ENCODE data around the gene BPGM.

Gene BPGM

DNA sequence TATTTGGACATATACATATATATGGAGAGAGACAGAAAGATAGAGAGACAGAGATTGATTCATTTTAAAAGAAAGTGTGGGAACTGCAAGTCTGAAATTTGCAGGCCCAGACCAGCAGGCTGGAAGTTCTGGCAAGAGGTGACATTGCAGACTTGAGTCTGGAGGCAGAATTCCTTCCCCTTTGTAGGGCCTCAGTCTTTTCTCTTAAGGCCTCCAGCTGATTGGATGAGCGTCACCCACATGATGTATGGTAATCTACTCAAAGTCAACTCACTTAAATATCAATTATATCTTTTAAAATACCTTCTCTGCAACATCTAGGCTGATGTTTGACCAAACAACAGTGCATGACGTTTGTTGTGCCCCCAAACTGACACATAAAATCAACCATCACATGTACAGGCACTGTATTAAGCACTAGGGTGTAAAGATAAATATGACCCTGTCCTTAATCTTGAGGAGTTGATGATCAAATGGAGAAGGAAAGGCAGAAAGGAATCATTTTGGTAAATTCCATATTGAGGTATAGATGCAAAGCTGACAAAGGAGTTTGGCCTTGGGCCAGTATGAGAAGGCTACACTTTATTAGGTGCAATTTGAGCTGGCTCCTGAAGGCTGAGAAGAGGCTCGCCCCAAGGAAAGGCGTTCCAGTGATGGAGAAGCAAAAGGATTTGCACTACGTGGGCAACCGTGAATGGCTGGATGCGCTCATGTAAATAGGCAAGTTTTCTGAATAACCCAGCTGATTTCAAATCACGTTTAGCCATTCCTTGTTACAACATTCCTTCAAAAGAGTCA lies 52.6 kb downstream of the BPGM start:
- no peak for DNase-seq

DNA sequence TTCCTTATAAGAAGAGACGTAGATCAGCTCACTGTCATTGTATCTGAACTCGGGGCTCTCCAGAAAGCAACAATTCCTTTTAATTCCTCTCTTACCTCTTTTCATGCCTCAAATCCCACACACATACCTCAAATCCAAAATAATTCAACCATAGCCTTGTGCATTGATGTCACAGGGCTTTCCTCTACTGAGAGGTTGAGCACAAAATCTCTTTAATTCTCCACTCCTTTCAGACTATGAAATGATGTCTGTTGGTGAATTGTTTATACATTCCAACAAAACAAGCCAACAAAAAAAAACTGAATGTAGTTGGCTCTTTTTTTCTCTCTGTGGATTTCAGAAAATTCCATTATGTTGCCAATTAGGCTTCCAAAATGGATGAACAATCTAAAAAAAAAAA lies 53.2 kb downstream of the BPGM start:
- DNase-seq: no peak

DNA sequence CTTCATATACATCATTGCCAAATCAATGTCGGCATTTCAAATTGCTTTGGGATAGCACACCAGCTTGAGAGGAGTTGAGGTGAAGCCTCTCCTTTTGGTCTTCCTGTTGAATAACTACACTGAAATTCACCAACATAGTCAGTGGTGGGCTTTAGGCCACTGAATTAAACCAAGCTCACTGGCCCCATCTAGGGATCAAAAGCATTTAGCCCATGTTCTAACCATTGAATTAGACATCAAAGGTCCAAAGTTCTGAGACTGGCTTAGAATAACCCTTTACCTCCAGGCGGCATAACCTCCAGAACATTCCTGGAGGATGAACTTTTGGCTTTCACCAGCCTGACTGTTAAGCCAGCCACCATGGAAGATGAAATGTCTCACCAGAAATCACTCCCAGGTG lies 54.6 kb downstream of the BPGM start:
- DNase-seq: no peak

DNA sequence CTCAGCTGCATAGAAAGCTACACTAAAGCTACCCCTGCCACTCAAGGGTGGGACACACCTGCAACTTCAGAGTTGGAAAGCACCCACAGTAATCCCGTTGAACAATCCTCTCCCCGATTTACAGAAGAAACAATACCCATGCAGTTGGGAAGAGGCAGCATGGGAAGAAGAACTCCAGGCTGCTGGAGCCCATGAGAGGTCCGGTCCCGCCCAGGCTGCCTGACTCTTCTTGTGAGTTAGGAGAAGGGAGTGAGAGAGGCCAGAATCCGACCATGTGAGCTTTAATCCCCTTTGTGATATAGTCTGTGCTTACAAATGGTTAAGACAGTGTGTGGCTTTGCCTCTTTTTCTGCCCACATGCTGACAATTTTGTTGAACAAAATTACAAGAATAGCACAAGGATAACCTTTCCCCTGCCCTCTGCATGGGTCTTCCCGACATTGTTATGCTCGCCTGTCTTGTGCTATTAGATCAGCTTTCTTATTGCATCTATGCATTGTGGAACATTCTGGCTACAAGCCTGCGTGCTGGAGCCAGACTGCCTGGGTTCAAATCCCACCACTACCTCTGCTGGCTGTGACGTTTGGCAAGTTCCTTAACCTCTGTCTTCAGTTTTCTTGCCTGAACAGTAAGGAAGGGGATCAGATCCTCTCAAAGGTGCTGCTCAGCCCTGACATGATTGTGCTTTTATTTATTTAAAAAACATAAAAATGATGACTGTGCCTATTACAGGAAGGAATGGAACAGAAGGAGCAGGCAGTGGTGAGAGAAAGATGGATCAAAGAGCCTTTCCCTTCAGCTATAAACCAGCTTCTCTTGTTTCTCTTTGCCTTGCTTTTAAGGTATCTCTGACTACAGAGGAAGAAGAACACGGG lies 56.0 kb downstream of the BPGM start:
- DNase-seq: no peak

DNA sequence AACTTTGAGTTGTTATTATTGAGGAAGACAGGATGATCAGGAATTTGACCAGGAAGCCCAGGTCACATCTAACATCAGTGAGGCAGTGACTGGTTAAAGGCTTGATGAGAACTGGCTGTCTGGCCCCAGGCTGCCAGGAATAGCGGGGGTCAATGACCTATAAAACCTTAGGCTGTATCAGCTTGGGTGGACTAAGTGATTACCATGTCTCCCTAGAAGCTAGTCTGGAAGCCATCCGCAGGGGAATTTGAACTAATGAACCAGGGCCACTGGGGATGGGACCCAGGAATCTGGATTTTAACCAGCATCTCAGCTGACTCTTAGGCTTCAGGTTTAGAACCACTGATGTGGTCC lies 56.6 kb downstream of the BPGM start:
- peak; percentile 77 for DNase-seq

DNA sequence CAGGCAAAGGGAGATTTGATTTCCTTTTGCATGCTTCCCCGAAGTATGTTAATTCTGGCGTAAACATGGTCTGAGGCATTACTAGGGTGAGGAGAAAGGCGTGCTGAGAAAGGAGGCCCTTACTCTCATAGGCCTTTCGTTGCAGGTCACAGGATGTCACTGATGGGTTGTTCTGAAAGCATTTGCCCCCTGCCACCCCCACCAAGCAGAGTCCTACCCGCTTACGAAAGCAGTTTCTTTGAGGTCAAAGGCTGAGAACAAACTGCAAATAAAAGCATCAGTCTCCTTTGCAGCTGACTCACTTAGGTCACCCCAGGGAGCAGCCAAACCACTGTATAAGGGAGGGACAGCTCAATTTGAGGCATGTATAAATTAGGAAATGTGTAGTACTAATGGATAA lies 57.1 kb downstream of the BPGM start:
- DNase-seq: no peak

DNA sequence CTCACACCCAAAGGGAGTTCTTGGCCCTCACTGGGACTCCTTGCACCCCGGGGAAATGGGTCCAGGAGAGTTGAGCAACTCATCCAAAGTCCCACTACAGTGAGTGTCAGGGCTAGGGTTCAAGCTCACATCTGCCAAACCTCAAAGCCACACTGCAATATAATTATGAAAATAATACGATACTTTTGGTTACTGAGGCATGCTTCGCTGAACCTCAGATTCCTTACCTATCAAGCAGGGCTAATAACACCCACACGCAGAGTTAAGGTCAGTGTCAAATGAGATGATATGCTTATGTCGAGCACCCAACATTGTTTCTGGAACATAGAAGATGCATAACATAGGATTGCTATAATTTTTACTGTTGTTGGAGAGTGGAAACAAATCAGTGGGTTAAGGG lies 58.2 kb downstream of the BPGM start:
- no peak for DNase-seq

DNA sequence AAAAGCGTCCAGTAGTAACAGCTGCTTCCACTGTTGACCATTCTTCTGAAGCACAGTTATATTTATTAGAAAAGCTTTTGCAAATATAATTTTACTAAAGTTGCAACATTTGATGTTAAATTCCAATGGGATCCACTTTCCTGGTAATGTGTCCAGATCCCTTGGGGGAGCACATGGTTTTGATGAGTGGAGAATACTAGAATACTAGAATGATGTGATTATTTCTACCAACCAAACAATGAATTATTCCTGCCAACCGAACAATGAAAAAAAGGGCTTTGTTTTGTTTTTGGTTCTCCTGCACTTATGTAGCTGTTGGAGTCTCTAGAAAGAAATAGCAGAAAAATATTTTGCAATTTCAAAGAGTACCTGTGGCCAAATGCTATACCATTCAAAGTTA lies 59.1 kb downstream of the BPGM start:
- no peak for DNase-seq

DNA sequence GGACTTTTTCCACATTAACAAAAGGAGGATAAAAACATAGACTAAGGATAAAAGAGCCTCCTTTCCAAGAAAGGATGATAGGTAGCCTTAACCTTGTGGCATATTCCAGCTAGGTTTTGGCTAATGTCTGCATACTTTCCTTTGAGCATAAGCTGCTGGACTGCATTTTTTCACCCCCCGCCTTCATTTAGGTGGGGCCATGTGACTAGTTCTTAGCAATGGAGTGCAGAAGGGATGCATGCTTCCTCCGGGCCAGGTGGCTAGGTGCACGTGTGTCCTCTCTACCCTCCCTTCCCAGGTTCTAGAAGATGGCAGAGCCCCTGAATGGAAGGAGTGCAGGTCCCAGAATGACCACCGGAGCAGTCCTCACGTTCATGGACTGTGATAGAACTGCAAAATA lies 59.8 kb downstream of the BPGM start:
- DNase-seq: peak; percentile 73

DNA sequence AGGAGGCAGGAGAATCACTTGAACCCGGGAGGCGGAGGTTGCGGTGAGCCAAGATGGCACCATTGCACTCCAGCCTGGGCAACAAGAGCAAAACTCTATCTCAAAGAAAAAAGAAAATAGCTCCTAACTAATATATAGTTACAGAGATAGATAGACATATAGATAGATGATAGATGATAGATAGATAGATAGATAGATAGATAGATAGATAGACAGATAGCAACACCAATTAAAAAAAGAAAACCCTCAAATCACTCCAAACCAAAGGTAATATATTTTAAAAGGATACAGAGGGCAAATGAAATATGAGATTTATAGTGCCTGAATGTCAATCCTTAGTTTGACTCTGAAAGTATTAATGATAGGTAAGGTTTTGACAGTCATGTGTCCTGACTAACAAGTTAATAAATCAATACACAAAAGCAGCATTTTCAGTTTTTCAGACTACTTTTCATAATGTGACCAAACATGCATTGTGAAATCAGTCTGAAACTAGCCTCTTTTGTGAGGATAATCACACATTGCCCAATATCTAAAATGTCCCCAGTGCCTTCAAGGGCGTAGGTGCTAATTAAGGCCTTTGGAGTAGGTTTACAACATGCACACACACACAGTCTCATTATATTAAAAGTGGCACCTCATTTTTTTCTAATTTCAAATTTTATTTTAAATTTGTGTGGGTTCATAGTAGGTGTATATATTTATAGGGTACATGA lies 61.2 kb downstream of the BPGM start:
- no peak for DNase-seq

DNA sequence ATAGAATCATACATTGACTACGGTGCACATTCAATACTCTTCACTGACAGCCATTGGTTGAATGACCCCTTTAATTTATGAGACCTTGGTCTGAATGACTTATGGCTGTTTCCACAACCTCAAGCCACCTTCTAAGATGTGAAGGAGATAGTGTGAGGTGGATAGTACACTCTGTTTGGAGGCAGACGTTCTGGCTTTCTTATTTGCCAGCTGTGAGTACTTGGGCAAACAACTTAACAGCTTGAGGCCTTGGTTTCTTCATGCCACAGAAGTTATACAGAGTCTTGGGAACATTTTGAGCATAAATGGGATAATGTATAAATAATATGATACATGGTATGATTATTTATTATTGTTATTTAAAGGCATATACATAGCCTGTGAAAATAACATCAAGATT lies 62.0 kb downstream of the BPGM start:
- DNase-seq: no peak

DNA sequence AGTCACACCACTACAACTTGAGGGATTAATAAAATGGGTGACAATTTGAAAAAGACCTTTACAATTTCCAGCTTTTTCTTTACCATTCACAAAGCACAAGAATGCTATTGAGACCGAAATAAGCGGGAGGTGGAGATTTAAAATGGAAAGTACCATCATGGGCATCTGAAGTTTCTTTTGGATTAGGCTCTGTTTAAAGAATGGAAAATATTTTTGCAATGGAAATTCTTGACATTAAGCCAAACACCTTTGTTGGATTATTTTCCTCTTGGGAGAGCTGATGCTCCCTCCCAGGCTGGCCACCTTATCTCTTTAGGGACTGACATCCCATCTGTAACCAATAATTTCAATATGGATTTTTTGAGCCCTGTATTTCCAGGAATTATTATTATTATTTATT lies 62.5 kb downstream of the BPGM start:
- no peak for DNase-seq

DNA sequence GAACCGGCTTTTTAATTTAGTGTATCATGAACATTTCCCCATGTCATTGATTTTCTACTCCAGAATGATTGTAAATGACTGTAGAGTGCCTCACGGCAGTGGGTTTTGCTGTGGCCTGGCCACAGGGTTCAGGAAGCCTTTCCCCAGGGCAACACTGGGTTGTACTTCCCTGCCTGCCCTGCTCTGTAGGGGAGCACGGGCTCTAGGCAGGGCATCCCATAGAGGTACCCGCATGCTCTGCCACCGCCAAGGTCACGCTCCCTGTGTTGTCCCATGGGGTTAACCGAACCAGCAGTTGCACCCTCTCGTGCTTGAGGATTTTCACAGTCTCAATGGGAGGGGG lies 63.8 kb downstream of the BPGM start:
- DNase-seq: no peak

DNA sequence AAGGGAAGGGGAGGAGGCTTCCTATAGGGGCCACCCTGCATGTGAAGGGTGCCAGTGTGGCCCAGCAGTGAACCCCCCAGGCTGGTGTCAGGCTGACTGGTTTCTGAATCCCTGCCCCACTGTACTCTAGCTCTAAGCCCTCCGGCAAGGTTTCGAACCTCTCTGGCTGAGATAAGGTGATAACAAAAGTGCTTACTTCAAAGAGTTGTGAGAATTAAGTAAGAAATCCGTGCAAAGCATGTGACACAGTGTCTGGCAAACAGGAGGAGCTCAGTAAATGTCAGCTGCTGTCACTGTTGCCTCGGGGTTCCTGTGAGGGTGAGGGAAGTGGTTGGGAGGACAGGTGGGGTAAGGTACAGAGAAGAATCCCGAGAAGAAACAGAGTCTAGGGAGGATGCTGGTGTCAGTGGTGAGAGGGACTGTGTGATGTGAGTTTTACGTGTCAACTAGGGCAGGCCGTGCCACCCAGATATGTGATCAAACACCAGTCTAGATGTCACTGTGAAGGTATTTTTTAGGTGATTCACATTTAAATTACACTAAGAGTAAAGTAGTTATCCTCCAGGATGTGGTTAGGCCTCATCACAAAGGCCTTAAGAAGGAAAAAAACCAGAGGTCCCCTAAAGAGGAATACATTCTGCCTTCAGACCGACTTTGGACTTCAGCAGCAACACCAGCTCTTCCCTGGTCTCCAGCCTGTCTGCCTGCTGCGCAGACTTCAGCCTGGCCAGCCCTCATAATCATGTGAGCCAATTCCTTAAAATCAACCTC lies 64.4 kb downstream of the BPGM start:
- DNase-seq: peak; percentile 96

DNA sequence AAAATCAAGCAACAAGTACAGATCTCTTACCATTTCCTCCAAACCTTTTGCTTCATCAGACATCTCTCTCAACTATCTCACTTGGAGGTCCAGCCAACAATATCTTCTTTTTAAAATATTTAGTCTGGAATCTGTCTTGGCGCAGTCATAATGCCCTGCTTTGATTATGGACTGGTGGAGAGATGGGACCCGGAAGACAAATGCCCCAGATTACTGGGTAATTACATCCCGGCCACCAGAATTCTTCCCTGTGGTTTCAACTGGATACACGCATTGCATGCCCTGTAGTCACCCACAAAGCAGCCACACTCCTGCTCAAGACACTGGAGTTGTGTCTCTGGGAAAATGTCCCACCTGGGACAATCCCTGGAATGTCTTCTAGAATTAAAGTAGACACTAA lies 65.5 kb downstream of the BPGM start:
- peak; percentile 87 for DNase-seq

DNA sequence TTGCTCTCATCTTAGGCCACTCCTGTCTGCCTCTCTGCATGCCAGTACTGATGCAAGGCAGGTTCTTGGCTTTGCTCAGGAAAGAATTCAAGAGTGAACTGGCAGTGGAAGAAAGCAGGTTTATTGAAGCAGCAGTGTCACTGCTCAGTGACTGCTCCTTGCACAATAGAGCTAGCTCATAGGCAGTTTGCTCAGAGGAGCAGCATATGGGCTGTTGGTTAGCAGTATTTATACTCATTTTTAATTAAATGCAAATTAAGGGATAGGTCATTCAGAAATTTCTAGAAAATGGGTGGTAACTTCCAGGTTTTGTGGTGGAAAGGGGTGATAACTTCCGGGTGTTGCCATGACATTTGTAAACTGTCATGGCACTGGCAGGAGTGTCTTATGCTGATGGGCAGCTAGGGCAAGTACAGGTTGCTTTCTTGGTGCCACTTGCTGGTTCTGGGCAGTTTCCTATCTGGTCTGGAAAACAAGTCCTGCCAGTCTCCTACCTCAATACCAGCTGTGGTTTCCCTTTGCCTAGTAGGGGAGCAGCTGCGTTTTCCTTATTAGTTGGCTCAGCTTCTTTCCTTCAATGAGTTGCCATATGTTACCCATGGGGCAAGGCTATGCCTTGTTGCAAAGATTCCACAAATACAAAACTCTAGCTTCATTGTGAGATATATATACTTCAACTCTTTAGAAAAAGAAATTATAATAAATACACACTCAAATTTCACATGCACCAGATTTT lies 68.0 kb downstream of the BPGM start:
- no peak for DNase-seq

DNA sequence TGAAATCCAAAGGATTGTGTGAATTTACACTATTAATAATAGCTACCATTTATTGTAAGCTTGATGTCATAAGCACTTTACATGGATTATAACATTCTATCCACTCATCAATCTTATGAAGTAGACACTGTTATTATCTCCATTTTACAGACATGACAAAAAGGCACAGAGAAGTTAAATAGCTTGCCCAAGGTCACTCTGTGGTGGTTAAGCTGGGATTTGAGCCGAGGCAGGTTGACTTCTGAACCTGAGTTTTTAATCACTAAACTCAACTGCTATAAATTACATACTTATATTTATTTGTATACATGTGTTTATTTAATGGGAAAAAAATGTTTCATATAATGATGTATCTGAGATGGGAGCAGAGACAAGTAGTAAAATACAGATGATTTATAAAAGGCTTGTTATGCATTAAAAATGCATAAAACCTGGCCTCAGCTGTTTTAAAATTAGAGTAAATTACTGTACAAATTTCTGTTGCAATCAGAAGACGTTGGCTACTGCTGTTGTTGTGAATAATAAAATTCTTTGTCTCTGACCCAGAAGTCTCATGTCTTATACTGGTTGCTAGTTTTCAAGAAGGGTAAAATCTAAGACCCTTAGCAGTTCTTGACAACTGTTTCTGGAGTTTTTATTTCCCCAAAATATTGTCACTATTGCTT lies 71.7 kb downstream of the BPGM start:
- no peak for DNase-seq

DNA sequence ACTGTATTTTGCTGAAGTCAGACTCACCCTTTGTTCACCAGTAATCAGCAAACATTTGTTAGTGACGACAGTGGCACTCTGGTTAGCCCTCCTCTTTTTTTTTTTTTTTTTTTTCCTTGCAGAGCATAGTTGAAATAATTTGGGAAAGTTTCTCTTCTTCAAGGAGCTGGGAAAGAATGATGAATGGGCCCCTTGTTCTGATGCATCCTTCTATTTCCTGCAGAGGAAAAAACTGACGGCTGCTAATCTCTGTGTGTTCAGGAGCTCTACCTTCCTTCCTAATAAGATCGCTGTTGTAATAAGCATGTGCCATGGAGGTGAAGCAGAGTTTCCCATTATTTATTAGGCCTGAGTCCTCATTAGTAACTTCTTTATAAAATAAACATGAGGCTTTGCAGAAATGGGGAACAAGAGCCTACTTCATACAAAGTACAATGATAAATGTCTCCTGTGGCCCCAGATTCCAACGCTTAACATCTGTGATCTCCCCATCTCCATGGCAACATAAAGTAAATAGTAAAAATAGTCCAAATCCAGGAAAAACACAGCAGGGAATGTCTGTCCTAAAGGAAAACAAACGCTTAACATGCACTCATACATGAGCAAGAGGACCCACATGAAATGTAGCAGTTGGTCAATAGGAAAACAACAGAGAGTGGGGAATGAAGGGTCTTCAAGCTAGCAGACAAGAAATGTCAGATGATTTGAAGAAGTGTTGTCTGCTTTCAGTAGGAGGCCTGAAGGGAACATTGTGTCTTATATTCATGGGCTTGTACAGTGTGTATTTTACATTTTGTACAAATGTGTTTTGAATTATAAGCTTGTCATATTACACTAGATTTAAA lies 73.7 kb downstream of the BPGM start:
- DNase-seq: no peak

DNA sequence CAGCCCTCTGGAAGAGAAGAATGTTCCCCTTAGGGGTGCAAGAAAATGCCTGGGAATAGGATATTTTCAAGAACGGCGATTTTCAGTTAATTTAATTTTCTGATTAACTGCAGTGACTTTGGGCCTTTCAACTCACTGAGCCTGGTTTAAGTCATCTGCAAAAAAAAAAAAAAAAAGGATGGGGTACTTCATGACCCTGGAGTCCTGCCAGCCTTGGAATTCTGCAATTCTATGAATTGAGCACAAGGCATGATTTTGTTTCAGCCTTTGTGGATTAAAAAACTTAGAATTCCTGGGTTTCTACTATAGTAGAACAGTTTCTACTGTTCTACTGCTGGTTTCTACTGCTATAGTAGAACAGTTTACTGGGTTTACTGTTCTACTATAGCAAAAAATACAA lies 74.5 kb downstream of the BPGM start:
- no peak for DNase-seq

DNA sequence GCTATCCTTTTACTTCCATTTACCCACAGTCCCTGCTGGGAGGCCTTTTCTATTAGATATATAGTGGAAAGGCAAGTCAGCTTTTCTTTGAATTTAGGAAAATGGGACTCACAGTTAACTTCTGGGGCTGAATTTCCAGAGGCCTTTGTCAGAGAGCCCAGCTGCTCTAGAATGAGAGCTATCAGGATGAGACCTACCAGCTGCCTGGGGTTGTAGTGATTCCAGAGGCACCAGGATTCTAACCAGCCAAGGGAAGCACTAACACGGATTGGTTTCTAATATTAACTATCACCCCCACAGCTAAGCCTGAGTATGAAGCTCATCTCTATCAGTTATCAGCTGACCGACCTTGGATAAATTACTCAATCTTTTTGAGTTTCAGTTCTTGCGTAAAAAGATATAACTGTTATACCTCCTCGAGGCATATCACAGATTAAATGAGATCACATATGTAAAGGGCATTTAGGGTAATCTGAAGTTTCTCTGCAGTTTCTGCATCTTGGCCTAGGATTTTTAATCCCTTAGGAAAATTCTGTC lies 76.2 kb downstream of the BPGM start:
- DNase-seq: no peak

DNA sequence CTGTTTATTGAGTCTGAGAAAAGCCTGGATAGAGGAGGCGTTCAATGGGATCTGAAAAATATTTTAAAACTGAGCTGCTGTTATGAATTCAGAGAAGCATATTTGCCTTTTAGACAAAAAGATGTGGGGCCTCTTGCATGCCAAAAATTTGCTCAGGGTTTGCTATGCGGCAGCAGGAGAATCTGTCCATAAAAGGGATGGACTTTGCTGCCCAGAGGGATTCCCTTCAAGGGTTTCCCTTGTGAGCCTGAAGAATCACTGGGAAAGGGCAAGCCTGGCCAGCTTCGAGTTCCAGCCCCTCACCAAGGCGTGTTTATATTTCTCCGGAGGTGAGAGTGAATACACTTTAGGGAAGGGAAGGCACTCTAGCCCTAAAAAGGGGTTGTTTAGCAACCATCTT lies 77.2 kb downstream of the BPGM start:
- DNase-seq: no peak

Data from islet precursor cell (in vitro differentiated cells).